ENCODE data around the gene FMN1.

- TF ChIP-seq POLR2A (IDR thresholded peaks at IDR 0.05) (no peak), CTCF (IDR thresholded peaks at IDR 0.05 in 4 of 5, conservative IDR thresholded peaks at IDR 0.05 in 1 of 5) (no peak)
Observed at GRCh38 chr15:33046329-33046728, 148.2 kb downstream of the FMN1 start.

All from gastrocnemius medialis (tissue), 4 donors.